Frontal cortex (tissue), 4 donors: ENCODE measurements around the gene TXNDC2. TPM values are rescaled to one million over a fixed set of nuclear protein-coding genes. Genes with fewer than 3 reads are reported as not detected.

ENCODE experiments used
- DNase-seq, 2 donors: peaks; one replicate each; pipeline ENCODE4 v3.0.0; 2012; ENCODE audit warnings: low spot score in 2 of 2
- FAIRE-seq: peaks from 2 replicates; lab custom pipeline; 2012; peaks lifted over from hg19 to GRCh38; lab: Jason Lieb, UNC
- small RNA-seq: library from RNA; depleted of rRNA; stranded (forward); fragments of <200 nt; gene quantifications from one replicate; pipeline ENCODE3, GENCODE V24; 2014
- total RNA-seq: library from RNA; depleted of rRNA; stranded (reverse); fragments of >200 nt; gene quantifications from one replicate; pipeline ENCODE4 v1.2.3, GENCODE V29; 2014
- donor health status: control.
- donor health status: control.
- donor health status: control.

Gene TXNDC2
- total RNA-seq, 1 donor from 2014 or later: not detected

DNA sequence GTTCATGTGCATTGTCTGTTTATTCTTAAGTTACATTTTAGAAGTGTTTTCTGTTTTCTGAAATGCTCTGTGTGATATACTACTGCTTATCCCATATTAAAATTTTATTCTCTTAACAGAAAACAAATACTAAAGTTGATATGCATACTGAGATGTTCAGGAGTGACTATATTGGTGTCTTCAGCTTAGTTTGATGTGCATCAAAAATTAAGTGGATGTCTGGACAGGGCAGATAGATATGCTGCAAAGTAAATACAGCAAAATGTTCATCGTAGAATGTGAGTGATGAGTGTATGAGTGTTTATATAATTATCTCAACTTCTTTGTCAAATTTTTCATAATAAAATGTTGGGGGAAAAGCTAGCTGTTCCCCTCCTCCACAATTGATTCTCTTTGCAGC is 41.2 kb downstream of the TXNDC2 start:
- DNase-seq (no peak), FAIRE-seq (no peak)

DNA sequence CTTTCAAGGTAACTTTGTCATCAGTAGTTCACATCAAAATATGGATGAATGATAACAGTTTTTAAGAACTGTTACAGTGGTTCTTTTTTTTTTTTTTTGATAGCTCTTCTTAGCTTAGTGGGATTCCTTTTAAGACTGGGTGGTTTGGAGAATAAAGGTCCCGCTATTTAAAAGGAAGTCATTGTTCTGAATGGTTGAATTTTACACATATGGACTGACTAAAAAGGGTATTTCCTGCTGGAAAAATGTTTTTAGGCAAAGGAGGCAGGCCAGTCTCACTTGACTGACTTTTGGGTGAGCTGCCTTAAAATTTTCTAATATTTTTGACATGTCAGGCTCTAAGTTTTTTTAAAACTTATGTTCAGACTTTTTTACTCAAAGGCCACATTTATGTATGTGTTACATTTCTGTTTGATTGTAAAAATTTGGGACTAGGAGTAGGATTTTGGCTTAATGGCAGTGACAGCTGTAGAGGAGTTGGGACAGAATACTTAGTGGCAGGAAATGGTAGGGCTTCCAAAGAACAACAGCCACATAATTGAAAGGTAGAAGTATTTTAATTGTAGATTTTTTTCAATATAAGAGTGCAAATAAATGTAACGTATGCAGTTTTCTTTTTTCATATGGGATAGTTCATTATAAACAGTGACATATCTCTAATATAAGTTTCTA is 41.8 kb downstream of the TXNDC2 start:
- DNase-seq: no peak
- no peak for FAIRE-seq

DNA sequence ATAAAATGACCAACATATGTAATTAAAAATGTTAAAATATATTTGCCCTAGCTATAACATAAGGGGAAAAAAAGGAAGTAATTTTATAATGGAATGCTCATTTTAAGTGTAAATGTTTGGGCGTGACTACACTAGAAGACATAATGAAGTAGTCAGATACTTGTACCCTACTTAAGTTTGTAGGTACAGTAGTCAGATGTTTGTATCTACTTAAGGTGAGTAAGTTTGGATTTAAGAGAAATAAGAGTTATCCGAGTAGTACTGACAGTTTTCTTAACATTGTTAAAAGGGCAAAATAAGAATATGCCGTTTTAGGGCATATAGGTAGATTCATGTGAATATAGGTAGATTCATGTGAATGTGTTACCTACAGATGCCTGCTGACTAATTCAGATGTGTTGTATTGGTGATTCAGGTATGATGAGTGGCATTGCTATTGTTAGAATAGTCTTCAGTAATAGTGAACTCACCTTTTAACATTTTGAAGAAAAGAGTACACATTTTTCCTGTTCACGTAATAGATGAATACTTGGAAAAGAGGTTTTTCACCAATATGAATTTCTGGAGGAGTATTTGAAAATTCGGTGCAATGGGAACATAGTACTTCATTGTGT is 43.0 kb downstream of the TXNDC2 start:
- FAIRE-seq: no peak
- no peak for DNase-seq

DNA sequence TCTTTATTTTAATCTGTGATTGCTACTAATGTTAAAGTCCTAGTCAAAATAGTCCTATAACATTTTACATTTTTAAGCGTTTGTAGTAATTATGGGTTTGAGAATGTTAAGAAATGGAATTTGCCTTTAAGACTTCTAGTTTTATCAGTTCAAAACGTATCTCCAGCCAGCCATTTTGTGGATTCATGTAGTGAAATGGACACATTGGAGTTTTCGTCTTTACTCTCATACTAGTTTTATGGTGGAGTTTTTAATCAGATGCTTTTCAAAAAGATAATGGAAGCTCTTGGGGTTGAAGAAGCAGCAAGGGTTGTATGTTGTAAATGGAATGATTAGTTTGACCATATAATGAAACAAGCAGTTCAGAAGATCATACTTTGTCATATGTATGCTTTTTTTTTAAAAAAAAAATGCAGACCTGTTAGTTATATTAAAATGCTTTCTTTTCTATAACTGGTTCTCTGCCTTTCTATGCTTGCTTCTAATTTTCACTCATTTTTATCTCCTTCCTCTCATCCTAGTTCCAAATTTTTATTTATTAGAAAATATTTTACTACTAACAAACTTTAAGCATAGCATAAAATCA is 44.6 kb downstream of the TXNDC2 start:
- FAIRE-seq (no peak), DNase-seq (no peak)

DNA sequence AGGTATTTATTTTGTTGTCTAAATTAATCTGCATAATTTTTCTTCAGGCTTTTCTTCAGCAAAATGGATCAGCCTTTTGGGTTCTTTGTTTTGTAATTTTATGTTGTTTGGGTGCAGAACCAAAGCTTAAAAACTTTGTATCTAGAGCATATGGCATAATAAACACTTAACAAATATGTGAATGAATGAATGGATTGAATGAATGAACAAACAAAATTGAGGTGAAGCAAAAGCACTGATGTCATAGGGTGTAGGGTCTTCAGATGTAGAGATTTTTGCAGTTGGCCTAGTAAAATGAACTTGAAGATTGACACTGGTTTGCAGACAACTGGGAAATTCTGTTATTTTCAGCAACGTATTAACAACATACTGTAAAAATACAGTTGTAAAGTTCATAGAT is 45.4 kb downstream of the TXNDC2 start:
- no peak for FAIRE-seq
- no peak for DNase-seq

DNA sequence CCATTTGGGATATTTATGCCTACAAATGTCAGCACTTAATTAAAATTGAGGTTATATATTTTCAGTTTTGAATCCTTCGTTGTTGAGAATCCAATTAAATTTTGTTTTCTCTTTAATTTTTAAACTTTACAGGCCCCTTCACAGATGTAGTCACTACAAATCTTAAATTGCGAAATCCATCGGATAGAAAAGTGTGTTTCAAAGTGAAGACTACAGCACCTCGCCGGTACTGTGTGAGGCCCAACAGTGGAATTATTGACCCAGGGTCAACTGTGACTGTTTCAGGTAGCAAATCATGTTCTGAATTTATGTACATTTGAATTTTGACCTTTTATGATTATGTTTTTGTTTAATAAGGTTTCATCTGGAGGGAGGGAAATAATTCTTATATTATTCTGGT is 45.9 kb downstream of the TXNDC2 start:
- FAIRE-seq (no peak), DNase-seq (no peak)

DNA sequence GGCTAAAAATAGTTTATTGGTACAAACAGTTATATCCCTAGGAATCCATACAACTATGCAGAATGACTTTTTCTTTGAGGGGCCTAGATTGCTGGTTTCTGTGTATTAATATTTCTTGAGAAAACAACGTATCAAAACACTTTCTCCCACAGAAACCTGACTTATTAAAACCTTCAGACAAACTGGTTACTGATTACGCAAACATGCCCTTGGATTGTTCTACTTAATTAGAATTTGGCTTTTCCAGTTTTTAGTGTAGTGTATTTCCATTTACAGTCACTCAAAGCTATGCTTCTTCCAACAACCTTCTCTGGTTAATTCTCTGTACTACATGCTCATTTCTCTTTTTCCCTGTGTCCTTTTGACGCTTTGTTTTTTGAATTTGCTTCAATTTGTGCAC is 48.1 kb downstream of the TXNDC2 start:
- DNase-seq (no peak), FAIRE-seq (no peak)

DNA sequence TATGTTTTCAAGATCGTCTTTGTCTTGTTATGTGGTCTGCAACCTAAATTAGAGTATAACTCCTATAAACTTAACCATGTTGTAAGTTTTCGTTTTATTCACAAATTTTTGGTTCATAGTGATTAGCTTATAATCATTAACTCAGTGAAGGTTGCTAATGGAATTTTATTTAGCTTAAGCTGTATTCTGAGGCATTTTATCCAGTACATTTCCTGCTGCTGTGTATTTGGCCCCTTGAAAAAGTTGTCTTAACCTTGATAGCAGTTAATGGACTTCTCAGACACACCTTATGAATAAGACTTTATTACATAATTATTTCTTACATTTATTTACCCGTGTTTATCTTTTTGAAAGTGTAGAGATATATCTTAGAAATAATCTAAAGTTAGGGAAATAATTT is 48.5 kb downstream of the TXNDC2 start:
- DNase-seq (no peak), FAIRE-seq (no peak)

Small RNAs within 50 kb of the gene (small RNA-seq; reads per million reads assigned to genes)
- gene RNA5SP449 (not detected), gene RNA5SP450 (not detected)

Other genes starting within 250 kb of the TXNDC2 start
- 37.5 TPM for gene RAB31, start 177.7 kb upstream of the TXNDC2 start, total RNA-seq
- 118 TPM for gene VAPA, start 28.0 kb downstream of the TXNDC2 start, total RNA-seq